DND-41 (cell line): ENCODE measurements around the gene CDK7.

Experiments
- ATAC-seq: fragments of 200-7000 bp; cut with Tn5 transposase; 3 replicates; pipeline ENCODE4 v1.9.1; 2021; ENCODE audit warnings: low read depth; ENCODE audit not compliant: insufficient read depth
- DNase-seq: peaks from one replicate; pipeline ENCODE4 v3.0.0-alpha.2; 2020
- H2AFZ ChIP-seq: 2 replicates; pipeline ENCODE4 v1.6.0; 2012; ENCODE audit warnings: low read depth, low read length
- H3K27ac ChIP-seq: 2 replicates; pipeline ENCODE4 v1.5.1; 2012; ENCODE audit warnings: low read length, inconsistent platforms
- H3K27me3 ChIP-seq: fragments of 200-600 bp; sonication (generic); 2 replicates; pipeline ENCODE4 v1.6.0; 2012; ENCODE audit warnings: low read length, mild to moderate bottlenecking, inconsistent platforms; ENCODE audit not compliant: insufficient read depth, poor library complexity
- H3K36me3 ChIP-seq: 2 replicates; pipeline ENCODE4 v1.5.1; 2012; ENCODE audit warnings: low read length, inconsistent platforms; ENCODE audit not compliant: insufficient read depth
- H3K4me1 ChIP-seq: 2 replicates; pipeline ENCODE4 v1.5.1; 2012; ENCODE audit warnings: mild to moderate bottlenecking, low read length; ENCODE audit not compliant: insufficient read depth
- H3K4me2 ChIP-seq: 2 replicates; pipeline ENCODE4 v1.6.0; 2012; ENCODE audit warnings: mild to moderate bottlenecking, moderate library complexity, low read length, inconsistent platforms; ENCODE audit not compliant: insufficient read depth
- H3K4me3 ChIP-seq, 2 experiments: fragments of 200-600 bp in 1 of 2; shearing (Covaris generic) in 1 of 2; 2 replicates each; pipeline ENCODE4 v1.5.1; 2012 to 2016; ENCODE audit warnings: inconsistent platforms in 2 of 2, low read length in 2 of 2, mild to moderate bottlenecking in 2 of 2, low read depth in 1 of 2, moderate library complexity in 1 of 2
- H3K79me2 ChIP-seq: 2 replicates; pipeline ENCODE4 v1.6.0; 2012; ENCODE audit warnings: low read length, inconsistent platforms; ENCODE audit not compliant: insufficient read depth
- H3K9ac ChIP-seq: 2 replicates; pipeline ENCODE4 v1.6.0; 2012; ENCODE audit warnings: low read depth, mild to moderate bottlenecking, inconsistent platforms, low read length, moderate library complexity
- H3K9me3 ChIP-seq: 2 replicates; pipeline ENCODE4 v1.5.1; 2012; ENCODE audit warnings: low read length, moderate library complexity, mild to moderate bottlenecking, inconsistent platforms; ENCODE audit not compliant: insufficient read depth, severe bottlenecking
- H4K20me1 ChIP-seq: 2 replicates; pipeline ENCODE4 v1.6.0; 2012; ENCODE audit warnings: low read length; ENCODE audit not compliant: insufficient read depth
- EZH2 ChIP-seq: IDR thresholded peaks from 3 replicates; pipeline ENCODE4 v1.6.1; 2012; ENCODE audit warnings: borderline replicate concordance, low read depth, mild to moderate bottlenecking, moderate library complexity, low read length, inconsistent platforms; ENCODE audit not compliant: severe bottlenecking
- TF ChIP-seq, protein P1 (sequence below): IDR thresholded peaks from 2 replicates; pipeline ENCODE4 v1.5.1; 2012; ENCODE audit warnings: borderline replicate concordance, low read length, moderate library complexity, mild to moderate bottlenecking; ENCODE audit not compliant: poor library complexity, severe bottlenecking; ENCODE audit errors: extremely low read depth

The CDK7 gene

DNA sequence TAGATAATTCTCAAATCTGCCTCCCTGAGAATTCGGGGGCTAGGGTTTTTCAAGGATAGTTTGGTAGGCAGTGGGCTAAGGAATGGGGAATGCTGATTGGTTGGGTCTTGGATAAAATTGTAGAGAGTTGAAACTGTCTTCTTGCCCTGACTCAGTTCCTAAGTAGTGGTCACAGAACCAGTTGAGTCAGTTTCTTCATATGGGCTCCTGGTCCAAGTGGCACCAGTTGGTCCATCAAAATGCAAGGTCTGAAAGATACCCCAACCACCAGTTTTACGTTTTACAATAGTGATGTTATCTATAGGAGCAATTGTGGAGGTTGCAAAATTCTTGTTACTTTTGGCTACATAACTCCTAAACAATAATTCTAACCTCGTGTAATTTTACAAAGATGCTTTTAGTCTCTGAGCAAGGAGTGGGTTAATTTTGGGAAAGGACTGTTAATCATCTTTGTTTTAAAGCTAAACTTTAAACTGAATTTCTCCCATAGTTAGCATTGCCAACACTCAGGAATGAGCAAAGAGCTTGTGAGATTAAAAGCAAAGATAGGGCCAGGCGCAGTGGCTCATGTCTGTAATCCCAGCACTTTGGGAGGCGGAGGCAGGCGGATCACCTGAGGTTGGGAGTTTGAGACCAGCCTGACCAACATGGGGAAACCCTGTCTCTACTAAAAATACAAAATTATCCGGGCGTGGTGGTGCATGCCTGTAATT is 7.7 kb downstream of the CDK7 start:
- peaks cover 24% of the 10 kb centered on the region for H3K36me3 ChIP-seq
- no peaks in the 10 kb centered on the region for H3K9me3 ChIP-seq
- H3K4me2 ChIP-seq = no peak overlapping the region

DNA sequence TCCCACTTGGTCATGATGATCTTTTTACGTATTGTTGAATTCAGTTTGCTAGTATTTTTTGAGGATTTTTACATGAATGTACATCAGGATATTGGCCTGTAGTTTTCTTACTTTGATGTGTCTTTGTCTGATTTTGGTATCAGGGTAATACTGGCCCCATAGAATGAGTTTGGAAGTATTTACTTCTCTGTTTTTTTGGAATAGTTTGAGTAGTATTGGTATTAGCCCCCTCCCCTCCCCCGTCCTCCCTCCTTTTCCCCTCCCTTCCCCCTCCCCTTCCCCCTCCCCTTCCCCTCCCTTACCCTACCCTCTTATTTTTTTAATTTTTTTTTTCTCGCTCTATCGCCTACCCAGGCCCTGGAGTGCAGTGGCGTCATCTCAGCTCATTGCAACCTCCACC is 10.3 kb downstream of the CDK7 start:
- Histone ChIP-seq H3K4me2 (no peak overlapping the region), H3K79me2 (peaks cover 91% of the 10 kb centered on the region), H3K4me3 (no peak overlapping the region), H3K27ac (no peak overlapping the region), H2AFZ (no peak overlapping the region), H3K27me3 (no peaks in the 10 kb centered on the region), H3K9ac (no peak overlapping the region), H3K9me3 (no peaks in the 10 kb centered on the region), H3K36me3 (peaks cover 10% of the 10 kb centered on the region), H3K4me1 (no peaks in the 10 kb centered on the region), H4K20me1 (no peaks in the 10 kb centered on the region)
- TF ChIP-seq, protein P1, sequence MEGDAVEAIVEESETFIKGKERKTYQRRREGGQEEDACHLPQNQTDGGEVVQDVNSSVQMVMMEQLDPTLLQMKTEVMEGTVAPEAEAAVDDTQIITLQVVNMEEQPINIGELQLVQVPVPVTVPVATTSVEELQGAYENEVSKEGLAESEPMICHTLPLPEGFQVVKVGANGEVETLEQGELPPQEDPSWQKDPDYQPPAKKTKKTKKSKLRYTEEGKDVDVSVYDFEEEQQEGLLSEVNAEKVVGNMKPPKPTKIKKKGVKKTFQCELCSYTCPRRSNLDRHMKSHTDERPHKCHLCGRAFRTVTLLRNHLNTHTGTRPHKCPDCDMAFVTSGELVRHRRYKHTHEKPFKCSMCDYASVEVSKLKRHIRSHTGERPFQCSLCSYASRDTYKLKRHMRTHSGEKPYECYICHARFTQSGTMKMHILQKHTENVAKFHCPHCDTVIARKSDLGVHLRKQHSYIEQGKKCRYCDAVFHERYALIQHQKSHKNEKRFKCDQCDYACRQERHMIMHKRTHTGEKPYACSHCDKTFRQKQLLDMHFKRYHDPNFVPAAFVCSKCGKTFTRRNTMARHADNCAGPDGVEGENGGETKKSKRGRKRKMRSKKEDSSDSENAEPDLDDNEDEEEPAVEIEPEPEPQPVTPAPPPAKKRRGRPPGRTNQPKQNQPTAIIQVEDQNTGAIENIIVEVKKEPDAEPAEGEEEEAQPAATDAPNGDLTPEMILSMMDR = no peak
- no peak for TF ChIP-seq EZH2
- DNase-seq (no peak), ATAC-seq (no peak)

More for the DNA sequence above, 7.7 kb downstream of the CDK7 start:
- H2AFZ ChIP-seq = no peak overlapping the region
- peaks cover 8% of the 10 kb centered on the region for H3K4me1 ChIP-seq
- H3K27me3 ChIP-seq = no peaks in the 10 kb centered on the region
- ATAC-seq = no peak
- peaks cover 90% of the 10 kb centered on the region for H3K79me2 ChIP-seq
- TF ChIP-seq EZH2 = no peak
- TF ChIP-seq, protein P1 = no peak
- H3K9ac ChIP-seq = no peak overlapping the region
- 0 out of 2 replicates have a peak, but pooled peaks cover under 1% of the 10 kb centered on the region for H4K20me1 ChIP-seq
- H3K27ac ChIP-seq = no peak overlapping the region
- H3K4me3 ChIP-seq = no peak overlapping the region
- no peak for DNase-seq

DNA sequence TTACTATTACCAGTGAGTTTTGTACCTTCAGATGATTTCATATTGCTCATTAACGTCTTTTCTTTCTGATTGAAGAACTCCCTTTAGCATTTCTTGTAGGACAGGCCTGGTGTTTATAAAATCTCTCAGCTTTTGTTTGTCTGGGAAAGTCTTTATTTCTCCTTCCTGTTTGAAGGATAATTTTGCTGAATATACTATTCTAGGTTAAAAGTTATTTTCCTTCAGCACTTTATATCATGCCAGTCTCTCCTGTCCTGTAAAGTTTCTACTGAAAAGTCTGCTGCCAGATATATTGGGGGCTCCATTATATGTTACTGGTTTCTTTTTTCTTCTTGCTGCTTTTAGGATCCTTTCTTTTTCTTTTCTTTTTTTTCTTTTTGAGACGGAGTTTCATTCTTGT is 13.3 kb downstream of the CDK7 start:
- H3K27ac ChIP-seq = no peak overlapping the region
- TF ChIP-seq, protein P1 = no peak
- TF ChIP-seq EZH2 = no peak
- H3K36me3 ChIP-seq = peaks cover 4% of the 10 kb centered on the region; the same call in 1 of the 2 replicates

More for the DNA sequence above, 13.3 kb downstream of the CDK7 start:
- Histone ChIP-seq H3K9ac (no peak overlapping the region), H3K79me2 (peaks cover 83% of the 10 kb centered on the region), H3K4me1 (no peaks in the 10 kb centered on the region), H3K9me3 (no peaks in the 10 kb centered on the region), H4K20me1 (no peaks in the 10 kb centered on the region), H3K27me3 (no peaks in the 10 kb centered on the region), H3K4me3 (no peak overlapping the region), H3K4me2 (no peak overlapping the region), H2AFZ (no peak overlapping the region)
- DNase-seq (no peak), ATAC-seq (no peak)
